T-helper 9 cell (primary cell): ENCODE data around the gene ZSWIM4.
"Not testable (repeated sequence)": the region's sequence is repeated elsewhere in the genome, so short reads cannot be mapped to it uniquely, and the experiment has no call there.

ENCODE experiments used
- DNase-seq: peaks from one replicate; pipeline ENCODE4 v3.0.0-alpha.2; 2020
- total RNA-seq, 2 donors: gene quantifications; one replicate each; lab custom pipeline; 2026; lab: John Stamatoyannopoulos, UW

ZSWIM4 gene
- 3.6 to 7.9 reads per million in 2 donors for total RNA-seq

- peak; percentile 75 for DNase-seq
Measured at GRCh38 chr19:13794757-13795589, at the start of gene ZSWIM4. Gene ZSWIM4 (plus strand): TSS chr19:13795443. CDS start chr19:13795649, 206 bp downstream.

- DNase-seq = no peak
Measured at GRCh38 chr19:13747098-13747453, 48.2 kb upstream of the ZSWIM4 start.

GRCh38 chr19:13748169-13748828 is 46.9 kb upstream of the ZSWIM4 start:
- no peak for DNase-seq

GRCh38 chr19:13751436-13751835 is 43.8 kb upstream of the ZSWIM4 start:
- no peak for DNase-seq

- DNase-seq = not testable (repeated sequence)
Measured at GRCh38 chr19:13753622-13754021, 41.6 kb upstream of the ZSWIM4 start.

GRCh38 chr19:13756210-13756609 is 39.0 kb upstream of the ZSWIM4 start:
- no peak for DNase-seq

- DNase-seq = no peak
Measured at GRCh38 chr19:13757805-13758772, 37.2 kb upstream of the ZSWIM4 start.

- DNase-seq = no peak
Measured at GRCh38 chr19:13758795-13759194, 36.4 kb upstream of the ZSWIM4 start.

GRCh38 chr19:13761423-13761822 is 33.8 kb upstream of the ZSWIM4 start:
- no peak for DNase-seq

- DNase-seq = no peak
Measured at GRCh38 chr19:13762635-13763235, 32.5 kb upstream of the ZSWIM4 start.

GRCh38 chr19:13763265-13763664 is 32.0 kb upstream of the ZSWIM4 start:
- DNase-seq = no peak

- DNase-seq = peak; percentile 56
Measured at GRCh38 chr19:13764101-13764807, 31.0 kb upstream of the ZSWIM4 start, which contains the start of gene MRI1. Gene MRI1 (plus strand): TSS chr19:13764522. CDS start chr19:13764589, 67 bp downstream.

- DNase-seq = peak; percentile 30
Measured at GRCh38 chr19:13764821-13765394, 30.3 kb upstream of the ZSWIM4 start.

GRCh38 chr19:13765395-13766094 is 29.7 kb upstream of the ZSWIM4 start:
- DNase-seq = no peak

- no peak for DNase-seq
Measured at GRCh38 chr19:13766095-13766481, 29.2 kb upstream of the ZSWIM4 start.

GRCh38 chr19:13768510-13768909 is 26.7 kb upstream of the ZSWIM4 start:
- no peak for DNase-seq

- DNase-seq = no peak
Measured at GRCh38 chr19:13770013-13770635, 25.1 kb upstream of the ZSWIM4 start.

- DNase-seq = peak; percentile 84
Measured at GRCh38 chr19:13774217-13775191, 20.7 kb upstream of the ZSWIM4 start, which contains the start of gene C19orf53. Gene C19orf53 (plus strand): TSS chr19:13774456. CDS start chr19:13774478, 22 bp downstream.

GRCh38 chr19:13778398-13778797 is 16.8 kb upstream of the ZSWIM4 start:
- DNase-seq = no peak
